Liver (tissue), 3 donors: Measurements from ENCODE around the gene COP1.

Experiments
- ATF3 ChIP-seq: IDR thresholded peaks from 2 replicates; pipeline ENCODE4 v1.6.1; 2016; ENCODE audit warnings: antibody characterized with exemption
- CTCF ChIP-seq: fragments of 150-350 bp; IDR thresholded peaks from 2 replicates; pipeline ENCODE4 v1.5.1; 2017; ENCODE audit warnings: improper control_type of control experiment, low read depth, low read length; ENCODE audit not compliant: missing input control
- EGR1 ChIP-seq, 2 donors: IDR thresholded peaks; 2 replicates each; pipeline ENCODE4 v1.6.1; 2016 to 2018; ENCODE audit warnings: antibody characterized with exemption in 2 of 2, low read depth in 2 of 2
- JUND ChIP-seq, 2 donors: IDR thresholded peaks; 2 replicates each; pipeline ENCODE4 v1.6.1; 2016; ENCODE audit warnings: antibody characterized with exemption in 2 of 2
- MAX ChIP-seq: IDR thresholded peaks from 2 replicates; pipeline ENCODE4 v1.6.1; 2016; ENCODE audit warnings: antibody characterized with exemption
- NR2F2 ChIP-seq: IDR thresholded peaks from 2 replicates; pipeline ENCODE4 v1.6.1; 2016; ENCODE audit warnings: antibody characterized with exemption
- RAD21 ChIP-seq, 2 donors: IDR thresholded peaks; 2 replicates each; pipeline ENCODE4 v1.6.1; 2016; ENCODE audit warnings: antibody characterized with exemption in 2 of 2, mild to moderate bottlenecking in 2 of 2
- SP1 ChIP-seq: IDR thresholded peaks from 2 replicates; pipeline ENCODE4 v1.6.1; 2018; ENCODE audit warnings: antibody characterized with exemption, mild to moderate bottlenecking
- TAF1 ChIP-seq: conservative IDR thresholded peaks from 2 replicates; pipeline ENCODE4 v1.6.1; 2016; ENCODE audit warnings: antibody characterized with exemption, mild to moderate bottlenecking
- YY1 ChIP-seq: IDR thresholded peaks from 2 replicates; pipeline ENCODE4 v1.6.1; 2016; ENCODE audit warnings: antibody characterized with exemption, mild to moderate bottlenecking
- TF ChIP-seq, protein P1 (sequence below): IDR thresholded peaks from 2 replicates; pipeline ENCODE4 v1.6.1; 2016; ENCODE audit warnings: antibody characterized with exemption, mild to moderate bottlenecking
- TF ChIP-seq, protein P2 (sequence below): IDR thresholded peaks from 2 replicates; pipeline ENCODE4 v1.6.1; 2016; ENCODE audit warnings: antibody characterized with exemption
- donor health status: healthy.
- donor health status: healthy.

DNA sequence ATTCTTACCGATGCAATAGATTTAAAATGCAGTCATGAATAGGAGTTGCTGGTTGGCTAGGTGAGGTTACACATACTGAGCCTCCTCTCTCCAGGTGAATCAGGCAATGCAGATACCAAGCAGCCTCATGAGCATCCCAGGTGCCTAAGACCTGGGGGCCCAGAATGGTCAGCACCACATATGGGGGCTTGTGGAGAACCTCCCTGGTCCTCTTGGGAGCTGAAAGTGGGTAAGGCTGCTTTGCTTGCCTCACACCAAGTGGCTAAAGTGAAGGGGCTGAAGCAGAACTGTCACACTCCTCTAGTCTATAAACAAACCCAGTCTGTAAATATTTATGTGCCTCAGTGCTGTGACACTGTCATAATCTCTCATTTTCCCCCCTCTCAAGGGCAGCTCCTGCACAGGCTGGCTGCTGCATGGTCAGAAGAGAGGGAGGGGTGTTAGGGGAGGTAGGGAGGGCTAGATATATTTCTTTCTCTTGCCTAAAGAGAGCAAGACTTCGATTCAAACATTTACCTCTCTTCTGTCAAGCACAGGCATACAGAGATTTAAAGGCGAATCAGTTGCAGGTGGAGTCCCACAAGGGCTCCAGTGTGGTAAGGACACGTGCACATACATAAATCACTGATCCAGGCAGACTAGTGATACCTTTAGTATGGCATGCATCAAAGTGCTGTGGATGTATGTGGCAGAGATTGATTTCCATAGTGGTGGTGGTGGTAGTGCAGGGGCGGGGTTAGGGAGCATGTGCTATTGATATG is 305.8 kb downstream of the COP1 start:
- TF ChIP-seq NR2F2 (no peak), CTCF (no peak), YY1 (no peak), JUND (IDR thresholded peaks at IDR 0.05) (no peak), EGR1 (IDR thresholded peaks at IDR 0.05; ENCODE audit: low read depth in 2 of 2) (no peak), MAX (no peak), TAF1 (no peak), SP1 (no peak), RAD21 (IDR thresholded peaks at IDR 0.05) (no peak), ATF3 (no peak)
- TF ChIP-seq, protein P1, sequence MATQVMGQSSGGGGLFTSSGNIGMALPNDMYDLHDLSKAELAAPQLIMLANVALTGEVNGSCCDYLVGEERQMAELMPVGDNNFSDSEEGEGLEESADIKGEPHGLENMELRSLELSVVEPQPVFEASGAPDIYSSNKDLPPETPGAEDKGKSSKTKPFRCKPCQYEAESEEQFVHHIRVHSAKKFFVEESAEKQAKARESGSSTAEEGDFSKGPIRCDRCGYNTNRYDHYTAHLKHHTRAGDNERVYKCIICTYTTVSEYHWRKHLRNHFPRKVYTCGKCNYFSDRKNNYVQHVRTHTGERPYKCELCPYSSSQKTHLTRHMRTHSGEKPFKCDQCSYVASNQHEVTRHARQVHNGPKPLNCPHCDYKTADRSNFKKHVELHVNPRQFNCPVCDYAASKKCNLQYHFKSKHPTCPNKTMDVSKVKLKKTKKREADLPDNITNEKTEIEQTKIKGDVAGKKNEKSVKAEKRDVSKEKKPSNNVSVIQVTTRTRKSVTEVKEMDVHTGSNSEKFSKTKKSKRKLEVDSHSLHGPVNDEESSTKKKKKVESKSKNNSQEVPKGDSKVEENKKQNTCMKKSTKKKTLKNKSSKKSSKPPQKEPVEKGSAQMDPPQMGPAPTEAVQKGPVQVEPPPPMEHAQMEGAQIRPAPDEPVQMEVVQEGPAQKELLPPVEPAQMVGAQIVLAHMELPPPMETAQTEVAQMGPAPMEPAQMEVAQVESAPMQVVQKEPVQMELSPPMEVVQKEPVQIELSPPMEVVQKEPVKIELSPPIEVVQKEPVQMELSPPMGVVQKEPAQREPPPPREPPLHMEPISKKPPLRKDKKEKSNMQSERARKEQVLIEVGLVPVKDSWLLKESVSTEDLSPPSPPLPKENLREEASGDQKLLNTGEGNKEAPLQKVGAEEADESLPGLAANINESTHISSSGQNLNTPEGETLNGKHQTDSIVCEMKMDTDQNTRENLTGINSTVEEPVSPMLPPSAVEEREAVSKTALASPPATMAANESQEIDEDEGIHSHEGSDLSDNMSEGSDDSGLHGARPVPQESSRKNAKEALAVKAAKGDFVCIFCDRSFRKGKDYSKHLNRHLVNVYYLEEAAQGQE: no peak
- TF ChIP-seq, protein P2, sequence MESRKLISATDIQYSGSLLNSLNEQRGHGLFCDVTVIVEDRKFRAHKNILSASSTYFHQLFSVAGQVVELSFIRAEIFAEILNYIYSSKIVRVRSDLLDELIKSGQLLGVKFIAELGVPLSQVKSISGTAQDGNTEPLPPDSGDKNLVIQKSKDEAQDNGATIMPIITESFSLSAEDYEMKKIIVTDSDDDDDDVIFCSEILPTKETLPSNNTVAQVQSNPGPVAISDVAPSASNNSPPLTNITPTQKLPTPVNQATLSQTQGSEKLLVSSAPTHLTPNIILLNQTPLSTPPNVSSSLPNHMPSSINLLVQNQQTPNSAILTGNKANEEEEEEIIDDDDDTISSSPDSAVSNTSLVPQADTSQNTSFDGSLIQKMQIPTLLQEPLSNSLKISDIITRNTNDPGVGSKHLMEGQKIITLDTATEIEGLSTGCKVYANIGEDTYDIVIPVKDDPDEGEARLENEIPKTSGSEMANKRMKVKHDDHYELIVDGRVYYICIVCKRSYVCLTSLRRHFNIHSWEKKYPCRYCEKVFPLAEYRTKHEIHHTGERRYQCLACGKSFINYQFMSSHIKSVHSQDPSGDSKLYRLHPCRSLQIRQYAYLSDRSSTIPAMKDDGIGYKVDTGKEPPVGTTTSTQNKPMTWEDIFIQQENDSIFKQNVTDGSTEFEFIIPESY: no peak
